ENCODE data around the gene THRB. TPM values are rescaled to one million over a fixed set of nuclear protein-coding genes. Genes with fewer than 3 reads are reported as not detected.
"Not testable (repeated sequence)": the region's sequence is repeated elsewhere in the genome, so short reads cannot be mapped to it uniquely, and the experiment has no call there.

THRB gene
- total RNA-seq, 4 donors from 2014 or later = 3.7 to 11.3 (median 6.1) TPM

DNA sequence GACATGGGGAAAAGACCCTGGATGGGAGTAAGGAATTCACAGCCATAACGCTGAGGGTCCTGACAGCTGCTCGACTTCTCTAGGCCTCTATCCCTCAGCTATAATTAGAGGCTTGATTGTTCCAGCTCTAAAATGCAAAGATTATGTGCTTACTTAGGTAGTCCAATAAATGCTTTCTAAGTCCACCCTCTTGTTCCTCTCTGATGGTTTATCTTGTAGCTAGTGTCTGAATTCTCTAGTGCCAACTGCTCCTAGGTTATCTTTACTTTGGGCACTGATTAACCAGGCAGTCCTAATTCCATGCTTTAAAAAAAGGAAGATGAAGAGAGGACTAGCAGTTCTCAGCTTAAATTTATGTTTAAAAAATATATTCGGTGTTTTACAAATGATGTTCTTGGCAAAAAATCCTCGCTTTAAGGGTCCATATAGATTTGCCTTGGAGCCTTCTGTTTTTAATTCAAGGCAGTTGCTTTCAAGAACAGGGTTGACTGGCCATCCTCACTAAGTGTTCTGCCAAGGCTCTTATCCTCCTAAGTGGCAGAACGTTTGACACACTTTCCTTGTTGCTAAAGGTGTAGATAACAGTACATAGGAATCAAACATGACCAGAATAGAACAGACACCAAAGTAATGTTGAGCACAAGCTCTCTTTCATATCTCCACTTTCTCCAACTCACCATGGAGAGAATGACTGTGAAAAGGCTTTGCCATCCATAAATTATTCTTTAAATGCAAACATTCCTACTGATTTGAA is 60.6 kb downstream of the THRB start:
- Histone ChIP-seq H3K9me3 (no peaks in the 10 kb centered on the region), H3K27me3 (no peaks in the 10 kb centered on the region), H3K4me3 (no peak overlapping the region), H3K27ac (no peak overlapping the region), H3K4me1 (no peaks in the 10 kb centered on the region), H3K36me3 (no peaks in the 10 kb centered on the region)
- 79 to 85% methylated on average over 5 of the region's 5 CpGs for WGBS, 2 donors
- no peak for DNase-seq
- intact Hi-C loops (cut with DNase I) = no loop called here
- no peak for TF ChIP-seq POLR2A (IDR thresholded peaks at IDR 0.05)
- TF ChIP-seq, protein P1, sequence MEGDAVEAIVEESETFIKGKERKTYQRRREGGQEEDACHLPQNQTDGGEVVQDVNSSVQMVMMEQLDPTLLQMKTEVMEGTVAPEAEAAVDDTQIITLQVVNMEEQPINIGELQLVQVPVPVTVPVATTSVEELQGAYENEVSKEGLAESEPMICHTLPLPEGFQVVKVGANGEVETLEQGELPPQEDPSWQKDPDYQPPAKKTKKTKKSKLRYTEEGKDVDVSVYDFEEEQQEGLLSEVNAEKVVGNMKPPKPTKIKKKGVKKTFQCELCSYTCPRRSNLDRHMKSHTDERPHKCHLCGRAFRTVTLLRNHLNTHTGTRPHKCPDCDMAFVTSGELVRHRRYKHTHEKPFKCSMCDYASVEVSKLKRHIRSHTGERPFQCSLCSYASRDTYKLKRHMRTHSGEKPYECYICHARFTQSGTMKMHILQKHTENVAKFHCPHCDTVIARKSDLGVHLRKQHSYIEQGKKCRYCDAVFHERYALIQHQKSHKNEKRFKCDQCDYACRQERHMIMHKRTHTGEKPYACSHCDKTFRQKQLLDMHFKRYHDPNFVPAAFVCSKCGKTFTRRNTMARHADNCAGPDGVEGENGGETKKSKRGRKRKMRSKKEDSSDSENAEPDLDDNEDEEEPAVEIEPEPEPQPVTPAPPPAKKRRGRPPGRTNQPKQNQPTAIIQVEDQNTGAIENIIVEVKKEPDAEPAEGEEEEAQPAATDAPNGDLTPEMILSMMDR (IDR thresholded peaks at IDR 0.05) = no peak

DNA sequence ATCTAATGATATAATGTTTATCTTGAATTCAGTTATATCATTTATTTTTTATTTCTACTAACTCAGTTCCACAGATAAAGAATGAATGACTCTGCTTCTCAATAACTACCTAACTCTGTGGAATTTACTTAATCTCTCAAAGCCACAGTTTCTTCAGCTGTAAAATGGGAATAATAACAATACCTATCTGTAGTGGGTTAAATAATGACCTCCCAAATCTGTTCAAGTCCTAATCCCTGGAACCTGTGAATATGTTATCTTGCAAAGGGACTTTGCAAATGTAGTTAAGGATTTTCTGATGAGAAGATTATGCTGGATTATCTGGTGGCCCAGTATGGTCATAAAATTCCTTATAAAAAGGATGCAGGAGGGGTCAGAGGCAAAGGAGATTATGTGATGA is 61.7 kb downstream of the THRB start:
- TF ChIP-seq, protein P1 (IDR thresholded peaks at IDR 0.05) = no peak
- no peak for TF ChIP-seq POLR2A (IDR thresholded peaks at IDR 0.05)
- Histone ChIP-seq H3K4me1 (peaks cover 0 to 5% (median 0%) of the 10 kb centered on the region in 3 donors), H3K36me3 (no peaks in the 10 kb centered on the region), H3K4me3 (no peak overlapping the region), H3K27ac (no peak overlapping the region), H3K9me3 (no peaks in the 10 kb centered on the region), H3K27me3 (no peaks in the 10 kb centered on the region)
- intact Hi-C loops (cut with DNase I) = no loop called here
- no peak for DNase-seq

DNA sequence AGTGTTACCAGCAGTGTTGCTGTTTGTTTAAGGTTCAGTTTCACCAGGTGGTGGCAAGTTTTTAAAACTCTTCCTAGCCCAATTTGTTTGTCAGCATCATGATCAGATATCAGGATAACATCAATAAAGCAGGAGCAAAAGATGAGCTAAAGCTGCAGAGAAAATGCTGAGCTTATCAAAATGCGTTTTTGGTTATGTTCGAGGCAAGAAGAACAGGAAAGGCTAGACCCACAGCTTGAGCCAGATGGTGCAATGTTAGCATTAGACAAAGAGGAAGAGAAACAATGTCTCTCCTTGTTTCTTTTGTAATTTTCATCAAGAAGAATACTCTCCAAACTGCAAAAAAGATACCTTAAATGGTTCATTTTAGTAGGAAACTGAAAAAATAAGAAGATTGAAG is 66.2 kb downstream of the THRB start:
- intact Hi-C loops (cut with DNase I) = no loop called here
- Histone ChIP-seq H3K4me3 (no peak overlapping the region), H3K27ac (no peak overlapping the region), H3K9me3 (no peaks in the 10 kb centered on the region), H3K36me3 (no peaks in the 10 kb centered on the region), H3K27me3 (no peaks in the 10 kb centered on the region), H3K4me1 (peaks cover 0 to 5% (median 0%) of the 10 kb centered on the region in 3 donors)
- WGBS, 2 donors = 46 to 47% methylated on average over 2 of the region's 2 CpGs
- TF ChIP-seq, protein P1 (IDR thresholded peaks at IDR 0.05) = no peak
- TF ChIP-seq POLR2A (IDR thresholded peaks at IDR 0.05) = no peak
- no peak for DNase-seq

DNA sequence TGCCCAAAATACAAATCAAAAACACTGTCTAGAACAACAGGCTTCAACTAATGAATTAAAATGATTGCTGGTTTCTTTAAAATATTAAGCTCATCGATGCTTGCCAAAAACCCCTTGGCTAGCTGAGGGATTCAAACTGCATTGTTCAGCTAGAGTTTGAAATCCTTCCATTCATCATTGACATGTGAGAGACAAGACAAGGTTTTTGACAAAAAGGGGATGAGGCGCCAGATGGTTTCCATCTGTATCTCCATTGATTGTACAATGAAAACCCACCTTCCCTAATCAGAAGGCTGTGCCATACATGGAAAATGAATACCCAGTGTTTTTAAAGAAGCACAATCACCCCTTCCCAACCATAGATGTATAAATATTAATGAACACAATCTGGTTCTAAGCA is 67.8 kb downstream of the THRB start:
- Histone ChIP-seq H3K27me3 (no peaks in the 10 kb centered on the region), H3K9me3 (no peaks in the 10 kb centered on the region), H3K4me1 (peaks cover 0 to 5% (median 0%) of the 10 kb centered on the region in 3 donors), H3K27ac (no peak overlapping the region), H3K36me3 (no peaks in the 10 kb centered on the region), H3K4me3 (no peak overlapping the region)
- no peak for TF ChIP-seq POLR2A (IDR thresholded peaks at IDR 0.05)
- TF ChIP-seq, protein P1 (IDR thresholded peaks at IDR 0.05) = no peak
- no peak for DNase-seq
- 60 to 65% methylated on average over 2 of the region's 2 CpGs for WGBS, 2 donors
- intact Hi-C loops (cut with DNase I) = no loop called here

DNA sequence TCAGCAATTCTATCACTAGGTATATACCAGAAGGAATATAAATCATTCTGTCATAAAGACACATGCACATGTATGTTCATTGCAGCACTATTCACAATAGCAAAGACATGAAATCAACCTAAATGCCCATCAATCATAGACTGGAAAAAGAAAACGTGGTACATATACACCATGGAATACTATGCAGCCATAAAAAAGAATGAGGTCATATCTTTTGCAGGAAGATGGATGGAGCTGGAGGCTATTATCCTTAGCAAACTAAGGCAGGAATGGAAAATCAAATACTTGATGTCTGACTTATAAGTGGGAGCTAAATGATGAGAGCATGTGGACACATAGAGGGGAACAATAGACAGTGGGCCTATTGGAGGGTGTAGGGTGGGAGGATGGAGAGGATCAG is 73.8 kb downstream of the THRB start:
- H3K4me1 ChIP-seq = peaks cover 0 to 24% (median 9%) of the 10 kb centered on the region in 3 donors
- 73 to 81% methylated on average over 1 of the region's 1 CpG for WGBS, 2 donors
- H3K36me3 ChIP-seq; H3K4me3 ChIP-seq; H3K9me3 ChIP-seq; intact Hi-C loops (cut with DNase I); DNase-seq; H3K27ac ChIP-seq; H3K27me3 ChIP-seq: not testable (repeated sequence)

Measured in esophagus squamous epithelium (tissue), 5 donors.